Fibroblast of lung (primary cell): Measurements from ENCODE around the gene SERGEF.

Source experiments
- EZH2 ChIP-seq: IDR thresholded peaks from 2 replicates; pipeline ENCODE4 v1.5.1; 2012; ENCODE audit warnings: low read length, control low read depth, mild to moderate bottlenecking; ENCODE audit errors: missing control alignments
- TF ChIP-seq, protein P1 (sequence below), 2 donors: IDR thresholded peaks in 1 of 2; conservative IDR thresholded peaks in 1 of 2; 1 replicate in 1 of 2; 2 replicates in 1 of 2; pipeline ENCODE4 v1.5.1; 2011 to 2012; ENCODE audit warnings: low read length in 2 of 2, control low read depth in 1 of 2, inconsistent platforms in 1 of 2, low read depth in 1 of 2, mild to moderate bottlenecking in 1 of 2

GRCh38 chr11:17778956-17779860 is 233.6 kb downstream of the SERGEF start:
- TF ChIP-seq, protein P1, sequence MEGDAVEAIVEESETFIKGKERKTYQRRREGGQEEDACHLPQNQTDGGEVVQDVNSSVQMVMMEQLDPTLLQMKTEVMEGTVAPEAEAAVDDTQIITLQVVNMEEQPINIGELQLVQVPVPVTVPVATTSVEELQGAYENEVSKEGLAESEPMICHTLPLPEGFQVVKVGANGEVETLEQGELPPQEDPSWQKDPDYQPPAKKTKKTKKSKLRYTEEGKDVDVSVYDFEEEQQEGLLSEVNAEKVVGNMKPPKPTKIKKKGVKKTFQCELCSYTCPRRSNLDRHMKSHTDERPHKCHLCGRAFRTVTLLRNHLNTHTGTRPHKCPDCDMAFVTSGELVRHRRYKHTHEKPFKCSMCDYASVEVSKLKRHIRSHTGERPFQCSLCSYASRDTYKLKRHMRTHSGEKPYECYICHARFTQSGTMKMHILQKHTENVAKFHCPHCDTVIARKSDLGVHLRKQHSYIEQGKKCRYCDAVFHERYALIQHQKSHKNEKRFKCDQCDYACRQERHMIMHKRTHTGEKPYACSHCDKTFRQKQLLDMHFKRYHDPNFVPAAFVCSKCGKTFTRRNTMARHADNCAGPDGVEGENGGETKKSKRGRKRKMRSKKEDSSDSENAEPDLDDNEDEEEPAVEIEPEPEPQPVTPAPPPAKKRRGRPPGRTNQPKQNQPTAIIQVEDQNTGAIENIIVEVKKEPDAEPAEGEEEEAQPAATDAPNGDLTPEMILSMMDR (conservative IDR thresholded peaks at IDR 0.05 in 1 of 2, IDR thresholded peaks at IDR 0.05 in 1 of 2; ENCODE audit: low read depth in 1 of 2, low read length in 2 of 2): no peak
- TF ChIP-seq EZH2: no peak
